Neural cell (in vitro differentiated cells): ENCODE results near the gene PACS2. TPM values are rescaled to one million over a fixed set of nuclear protein-coding genes. Genes with fewer than 3 reads are reported as not detected.
A peak's percentile ranks its signal among the peaks of the same experiment; 100 is the strongest.

ENCODE experiments used
- H2AFZ ChIP-seq: fragments of 200-600, 300-800 bp; sonication (generic), shearing (Covaris generic); 2 replicates; pipeline ENCODE4 v1.6.0; 2014; ENCODE audit warnings: low read depth, mild to moderate bottlenecking, antibody characterized with exemption, low read length, moderate library complexity
- H3F3A ChIP-seq: fragments of 200-600 bp; shearing (Covaris generic); 2 replicates; pipeline ENCODE4 v1.6.1; 2016; ENCODE audit warnings: mild to moderate bottlenecking, moderate library complexity, mixed read lengths, antibody characterized with exemption, low read length; ENCODE audit not compliant: insufficient read depth, poor library complexity, severe bottlenecking
- H3K27ac ChIP-seq: fragments of 200-600, 300-800 bp; sonication (generic), shearing (Covaris generic); 2 replicates; pipeline ENCODE4 v1.5.1; 2014; ENCODE audit warnings: mild to moderate bottlenecking, low read length, moderate library complexity
- H3K27me3 ChIP-seq: fragments of 300-800, 200-600 bp; sonication (generic), shearing (Covaris generic); 2 replicates; pipeline ENCODE4 v1.6.0; 2014; ENCODE audit warnings: mild to moderate bottlenecking, low read depth, low read length, moderate library complexity; ENCODE audit not compliant: insufficient read depth
- H3K36me3 ChIP-seq: fragments of 300-800, 200-600 bp; sonication (generic), shearing (Covaris generic); 2 replicates; pipeline ENCODE4 v1.5.1; 2014; ENCODE audit warnings: mild to moderate bottlenecking, antibody characterized with exemption, low read length, moderate library complexity; ENCODE audit not compliant: insufficient read depth
- H3K4me2 ChIP-seq: fragments of 300-800, 200-600 bp; sonication (generic), shearing (Covaris generic); 2 replicates; pipeline ENCODE4 v1.6.0; 2014; ENCODE audit warnings: mild to moderate bottlenecking, low read length
- H3K4me3 ChIP-seq: fragments of 300-800, 200-600 bp; sonication (generic), shearing (Covaris generic); 2 replicates; pipeline ENCODE4 v1.5.1; 2014; ENCODE audit warnings: mild to moderate bottlenecking, low read length, moderate library complexity
- H3K79me2 ChIP-seq: fragments of 200-600 bp; shearing (Covaris generic); replicated peaks from 2 replicates; pipeline ENCODE4 v1.6.0; 2014; ENCODE audit warnings: mild to moderate bottlenecking, low read length, moderate library complexity; ENCODE audit not compliant: insufficient read depth
- H3K9ac ChIP-seq: fragments of 300-800, 200-600 bp; sonication (generic), shearing (Covaris generic); 2 replicates; pipeline ENCODE4 v1.6.1; 2016; ENCODE audit warnings: mild to moderate bottlenecking, low read length, mixed read lengths
- H3K9me2 ChIP-seq: fragments of 200-600 bp; shearing (Covaris generic); 2 replicates; pipeline ENCODE4 v1.6.1; 2016; ENCODE audit warnings: mild to moderate bottlenecking, low read length, mixed read lengths; ENCODE audit not compliant: insufficient read depth
- H3K9me3 ChIP-seq: fragments of 200-600, 300-800 bp; sonication (generic), shearing (Covaris generic); 2 replicates; pipeline ENCODE4 v1.6.1; 2016; ENCODE audit warnings: mild to moderate bottlenecking, mixed run types, low read length, moderate library complexity, mixed read lengths
- H4K20me1 ChIP-seq: fragments of 200-600 bp; shearing (Covaris generic); 2 replicates; pipeline ENCODE4 v1.6.1; 2016; ENCODE audit warnings: mild to moderate bottlenecking, mixed run types; ENCODE audit not compliant: insufficient read depth
- EP300 ChIP-seq: fragments of 450-650 bp; conservative IDR thresholded peaks from 2 replicates; pipeline ENCODE4 v1.6.1; 2014; ENCODE audit warnings: antibody characterized with exemption, mild to moderate bottlenecking, moderate library complexity; ENCODE audit not compliant: poor library complexity, severe bottlenecking
- EZH2 ChIP-seq: fragments of 200-600, 300-800 bp; shearing (Covaris generic), sonication (generic); IDR thresholded peaks from 2 replicates; pipeline ENCODE4 v1.6.1; 2014; ENCODE audit warnings: antibody characterized with exemption, low read length, borderline replicate concordance, mild to moderate bottlenecking; ENCODE audit not compliant: insufficient read depth, poor library complexity, severe bottlenecking
- MXI1 ChIP-seq: fragments of 450-650 bp; conservative IDR thresholded peaks from 2 replicates; pipeline ENCODE4 v1.6.1; 2014; ENCODE audit warnings: antibody characterized with exemption, mild to moderate bottlenecking; ENCODE audit not compliant: poor library complexity, severe bottlenecking
- POLR2AphosphoS5 ChIP-seq: IDR thresholded peaks from 2 replicates; pipeline ENCODE4 v1.6.1; 2012
- RAD21 ChIP-seq: fragments of 450-650 bp; conservative IDR thresholded peaks from 2 replicates; pipeline ENCODE4 v1.6.1; 2014; ENCODE audit warnings: antibody characterized with exemption, mild to moderate bottlenecking, moderate library complexity
- REST ChIP-seq: IDR thresholded peaks from 2 replicates; pipeline ENCODE4 v1.6.1; 2012; ENCODE audit warnings: borderline replicate concordance
- SMC3 ChIP-seq: fragments of 450-650 bp; conservative IDR thresholded peaks from 2 replicates; pipeline ENCODE4 v1.6.1; 2014; ENCODE audit warnings: antibody characterized with exemption, mild to moderate bottlenecking, moderate library complexity; ENCODE audit not compliant: poor library complexity
- TAF1 ChIP-seq: IDR thresholded peaks from 2 replicates; pipeline ENCODE4 v1.6.1; 2012; ENCODE audit warnings: low read depth
- polyA plus RNA-seq: library from polyadenylated mRNA; depleted of rRNA; stranded (reverse); fragments of >200 nt; gene quantifications from 2 replicates; pipeline ENCODE4 v1.2.3, GENCODE V29; 2014
- TF ChIP-seq, protein P1 (sequence below): fragments of 450-650 bp; IDR thresholded peaks from 2 replicates; pipeline ENCODE4 v1.5.1; 2014; ENCODE audit warnings: antibody characterized with exemption, mild to moderate bottlenecking, moderate library complexity; ENCODE audit not compliant: poor library complexity, severe bottlenecking

The PACS2 gene
- polyA plus RNA-seq, 1 donor from 2014 or later = 77.7 TPM

DNA sequence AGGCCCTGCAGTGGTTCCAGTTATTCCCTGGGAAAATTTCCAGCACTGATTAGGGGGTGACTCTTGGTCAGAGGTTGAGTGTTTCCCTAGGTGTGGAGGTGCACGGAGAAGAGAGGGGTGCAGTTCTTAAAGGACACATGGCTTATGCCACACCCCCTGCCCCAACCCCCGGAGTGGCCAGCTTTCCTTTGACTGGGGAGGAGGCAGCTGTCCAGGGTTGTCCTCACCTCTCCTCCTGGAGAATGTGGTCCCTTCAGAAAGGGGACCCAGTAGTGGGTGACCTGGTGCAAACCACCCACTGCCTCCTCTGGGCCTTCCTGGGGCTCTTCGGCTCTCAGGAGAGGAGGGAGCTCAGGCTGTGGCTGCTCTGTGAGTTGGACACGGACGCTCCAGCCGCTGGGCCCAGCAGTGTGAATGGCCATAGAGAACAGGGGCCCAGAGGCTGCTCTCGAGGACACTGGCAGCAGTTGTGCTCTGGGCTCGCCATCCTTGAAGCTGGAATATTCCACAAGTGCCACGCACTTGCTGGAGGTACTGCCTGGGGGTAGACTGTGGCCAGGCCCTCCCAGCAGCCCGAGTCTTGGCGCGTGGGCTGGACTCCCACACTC lies 13.6 kb downstream of the PACS2 start:
- H3K27me3 ChIP-seq = no peaks in the 10 kb centered on the region
- no peak overlapping the region for H2AFZ ChIP-seq
- no peaks in the 10 kb centered on the region for H3K9me2 ChIP-seq
- H3K9me3 ChIP-seq = no peaks in the 10 kb centered on the region
- TF ChIP-seq EP300 = no peak
- no peak for TF ChIP-seq RAD21
- H3K79me2 ChIP-seq = peaks cover 58% of the 10 kb centered on the region
- no peak overlapping the region for H3K27ac ChIP-seq
- H3K9ac ChIP-seq = no peak overlapping the region
- H3F3A ChIP-seq = no peaks in the 10 kb centered on the region
- no peak overlapping the region for H3K4me2 ChIP-seq
- H3K36me3 ChIP-seq = no peaks in the 10 kb centered on the region
- H4K20me1 ChIP-seq = peaks cover 23% of the 10 kb centered on the region
- H3K4me3 ChIP-seq = peak overlapping the region; percentile 42

DNA sequence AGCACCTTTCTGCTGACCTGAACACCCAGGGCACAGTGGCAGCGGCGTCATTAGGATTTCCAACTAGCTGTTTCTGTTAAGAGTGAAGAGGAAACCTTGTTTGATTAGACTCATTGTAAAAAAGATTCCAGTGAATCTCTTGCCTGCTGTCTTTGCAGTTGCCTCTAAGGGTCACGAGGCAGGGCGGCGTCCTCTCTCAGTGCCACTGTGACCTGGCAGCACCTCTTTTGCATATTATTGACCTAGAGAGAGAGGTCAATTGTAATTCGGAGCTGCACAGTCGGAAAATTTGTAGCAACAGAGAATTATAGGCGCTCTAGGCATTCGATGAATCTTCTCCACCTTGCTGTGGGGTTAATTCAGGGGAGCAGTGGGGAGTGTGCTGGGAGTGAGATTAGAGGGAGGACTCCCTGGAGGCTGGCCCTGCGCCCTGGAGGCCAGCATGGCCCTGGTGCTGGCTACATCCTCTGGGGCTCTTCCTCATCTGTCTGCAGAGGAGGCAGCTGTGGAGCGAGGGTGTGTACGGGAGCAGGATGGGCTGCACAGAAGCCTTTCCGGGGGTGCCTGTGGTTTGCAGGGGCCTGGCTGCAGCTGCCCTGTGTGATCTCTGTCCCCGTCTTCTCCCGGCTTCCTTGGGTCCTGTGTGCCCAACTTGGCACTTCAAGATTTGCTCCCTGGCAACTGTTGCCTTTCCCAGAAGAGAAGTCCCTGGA lies 14.3 kb downstream of the PACS2 start:
- Histone ChIP-seq H3F3A (no peaks in the 10 kb centered on the region), H3K27ac (no peak overlapping the region), H3K4me2 (no peak overlapping the region), H3K9me2 (no peaks in the 10 kb centered on the region), H2AFZ (no peak overlapping the region), H3K79me2 (peaks cover 53% of the 10 kb centered on the region), H3K9ac (no peak overlapping the region), H4K20me1 (peaks cover 23% of the 10 kb centered on the region), H3K27me3 (no peaks in the 10 kb centered on the region), H3K4me3 (no peak overlapping the region), H3K9me3 (no peaks in the 10 kb centered on the region), H3K36me3 (no peaks in the 10 kb centered on the region)
- TF ChIP-seq MXI1 (no peak), POLR2AphosphoS5 (no peak), EZH2 (no peak), EP300 (no peak), RAD21 (no peak), SMC3 (no peak), REST (no peak), TAF1 (no peak)
- TF ChIP-seq, protein P1, sequence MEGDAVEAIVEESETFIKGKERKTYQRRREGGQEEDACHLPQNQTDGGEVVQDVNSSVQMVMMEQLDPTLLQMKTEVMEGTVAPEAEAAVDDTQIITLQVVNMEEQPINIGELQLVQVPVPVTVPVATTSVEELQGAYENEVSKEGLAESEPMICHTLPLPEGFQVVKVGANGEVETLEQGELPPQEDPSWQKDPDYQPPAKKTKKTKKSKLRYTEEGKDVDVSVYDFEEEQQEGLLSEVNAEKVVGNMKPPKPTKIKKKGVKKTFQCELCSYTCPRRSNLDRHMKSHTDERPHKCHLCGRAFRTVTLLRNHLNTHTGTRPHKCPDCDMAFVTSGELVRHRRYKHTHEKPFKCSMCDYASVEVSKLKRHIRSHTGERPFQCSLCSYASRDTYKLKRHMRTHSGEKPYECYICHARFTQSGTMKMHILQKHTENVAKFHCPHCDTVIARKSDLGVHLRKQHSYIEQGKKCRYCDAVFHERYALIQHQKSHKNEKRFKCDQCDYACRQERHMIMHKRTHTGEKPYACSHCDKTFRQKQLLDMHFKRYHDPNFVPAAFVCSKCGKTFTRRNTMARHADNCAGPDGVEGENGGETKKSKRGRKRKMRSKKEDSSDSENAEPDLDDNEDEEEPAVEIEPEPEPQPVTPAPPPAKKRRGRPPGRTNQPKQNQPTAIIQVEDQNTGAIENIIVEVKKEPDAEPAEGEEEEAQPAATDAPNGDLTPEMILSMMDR = no peak
